ENCODE results near the gene RPL36.

- TF ChIP-seq CTCF (optimal IDR thresholded peaks at IDR 0.05 in 1 of 3, IDR thresholded peaks at IDR 0.05 in 1 of 3, conservative IDR thresholded peaks at IDR 0.05 in 1 of 3; ENCODE audit: extremely low read depth in 1 of 3, insufficient read depth in 2 of 3, low read length in 3 of 3): no peak
- TF ChIP-seq EZH2 (IDR thresholded peaks at IDR 0.05; ENCODE audit: low read length): no peak
These were observed 23.1 kb downstream of the RPL36 start for GRCh38 chr19:5713228-5713627.
